ENCODE measurements around the gene RPL10. TPM values are rescaled to one million over a fixed set of nuclear protein-coding genes. Genes with fewer than 3 reads are reported as not detected.

Gene RPL10
- total RNA-seq, 4 donors from 2014 or later, result 6,220 to 8,957 (median 7,673) TPM

- no peak for DNase-seq (ENCODE audit: low spot score)
- no peak for TF ChIP-seq CTCF (IDR thresholded peaks at IDR 0.05)
- ATAC-seq (ENCODE audit: low FRiP score), result no peak
Observed at GRCh38 chrX:154379569-154379951, 18.6 kb upstream of the RPL10 start.

GRCh38 chrX:154380153-154380552 is 18.0 kb upstream of the RPL10 start:
- DNase-seq (ENCODE audit: low spot score), result no peak
- ATAC-seq (ENCODE audit: low FRiP score), result no peak
- TF ChIP-seq CTCF (IDR thresholded peaks at IDR 0.05), result no peak

- ATAC-seq (ENCODE audit: low FRiP score) (no peak), DNase-seq (ENCODE audit: low spot score) (no peak)
- TF ChIP-seq CTCF (IDR thresholded peaks at IDR 0.05), result no peak
Observed at GRCh38 chrX:154380787-154381186, 17.4 kb upstream of the RPL10 start.

- no peak for ATAC-seq (ENCODE audit: low FRiP score)
- no peak for DNase-seq (ENCODE audit: low spot score)
- TF ChIP-seq CTCF (IDR thresholded peaks at IDR 0.05), result no peak
Observed at GRCh38 chrX:154381271-154381670, 16.9 kb upstream of the RPL10 start.

- DNase-seq (ENCODE audit: low spot score), result no peak
- no peak for TF ChIP-seq CTCF (IDR thresholded peaks at IDR 0.05)
- ATAC-seq (ENCODE audit: low FRiP score), result no peak
Observed at GRCh38 chrX:154382483-154383069, 15.6 kb upstream of the RPL10 start.

GRCh38 chrX:154383359-154384283 is 14.6 kb upstream of the RPL10 start:
- DNase-seq (ENCODE audit: low spot score) (no peak), ATAC-seq (ENCODE audit: low FRiP score) (no peak)
- no peak for TF ChIP-seq CTCF (IDR thresholded peaks at IDR 0.05)
